Stimulated activated CD4-positive, alpha-beta T cell treated with anti-CD3 and anti-CD28 coated beads, Interleukin-15, amount 100 ng/mL, for 24 hours (primary cell): Measurements from ENCODE around the gene AGBL1.

Experiments used
- DNase-seq: peaks from one replicate; pipeline ENCODE4 v3.0.0-alpha.2; 2020

Gene AGBL1

GRCh38 chr15:86333819-86334218 lies 254.1 kb downstream of the AGBL1 start:
- DNase-seq: no peak

GRCh38 chr15:86336051-86336788 lies 256.5 kb downstream of the AGBL1 start:
- DNase-seq: peak; percentile 19

GRCh38 chr15:86337071-86337470 lies 257.4 kb downstream of the AGBL1 start:
- DNase-seq: no peak

GRCh38 chr15:86347245-86347644 lies 267.6 kb downstream of the AGBL1 start:
- no peak for DNase-seq

- no peak for DNase-seq
Measured at GRCh38 chr15:86349565-86349964, 269.9 kb downstream of the AGBL1 start.

GRCh38 chr15:86353213-86353612 lies 273.5 kb downstream of the AGBL1 start:
- no peak for DNase-seq

GRCh38 chr15:86355361-86355760 lies 275.7 kb downstream of the AGBL1 start:
- DNase-seq: no peak

- DNase-seq: no peak
Measured at GRCh38 chr15:86355801-86356200, 276.1 kb downstream of the AGBL1 start.

GRCh38 chr15:86362555-86362954 lies 282.9 kb downstream of the AGBL1 start:
- peak; percentile 21 for DNase-seq

GRCh38 chr15:86373147-86373546 lies 293.5 kb downstream of the AGBL1 start:
- no peak for DNase-seq

- no peak for DNase-seq
Measured at GRCh38 chr15:86375733-86376280, 296.1 kb downstream of the AGBL1 start.

GRCh38 chr15:86377914-86378313 lies 298.2 kb downstream of the AGBL1 start:
- DNase-seq: no peak

- no peak for DNase-seq
Measured at GRCh38 chr15:86382341-86382740, 302.7 kb downstream of the AGBL1 start.

- DNase-seq: no peak
Measured at GRCh38 chr15:86383611-86384010, 303.9 kb downstream of the AGBL1 start.

GRCh38 chr15:86384186-86384585 lies 304.5 kb downstream of the AGBL1 start:
- no peak for DNase-seq

GRCh38 chr15:86392296-86392695 lies 312.6 kb downstream of the AGBL1 start:
- DNase-seq: no peak

GRCh38 chr15:86392874-86393273 lies 313.2 kb downstream of the AGBL1 start:
- DNase-seq: no peak

- DNase-seq: no peak
Measured at GRCh38 chr15:86394866-86395265, 315.2 kb downstream of the AGBL1 start.

GRCh38 chr15:86399041-86399954 lies 319.6 kb downstream of the AGBL1 start:
- no peak for DNase-seq

- no peak for DNase-seq
Measured at GRCh38 chr15:86403221-86403620, 323.6 kb downstream of the AGBL1 start.

GRCh38 chr15:86403914-86404583 lies 324.4 kb downstream of the AGBL1 start:
- DNase-seq: no peak

GRCh38 chr15:86408261-86408660 lies 328.6 kb downstream of the AGBL1 start:
- no peak for DNase-seq

- DNase-seq: no peak
Measured at GRCh38 chr15:86411916-86412315, 332.2 kb downstream of the AGBL1 start.
